BE2C (cell line): Measurements from ENCODE around the gene SENP7.

Experiments
- DNase-seq: peaks from one replicate; pipeline ENCODE4 v3.0.0-alpha.2; 2020
- H3K27me3 ChIP-seq: fragments of 250-450 bp; sonication (Bioruptor Pico); 2 replicates; pipeline ENCODE4 v1.5.1; 2020; ENCODE audit warnings: mild to moderate bottlenecking
- H3K36me3 ChIP-seq: fragments of 250-450 bp; sonication (Bioruptor Pico); 2 replicates; pipeline ENCODE4 v1.5.1; 2020; ENCODE audit warnings: mild to moderate bottlenecking
- H3K4me1 ChIP-seq: fragments of 250-450 bp; sonication (Bioruptor Pico); 2 replicates; pipeline ENCODE4 v1.5.1; 2020
- H3K4me3 ChIP-seq: 2 replicates; pipeline ENCODE4 v1.5.1; 2011; ENCODE audit warnings: low read depth, low read length
- H3K9me3 ChIP-seq: fragments of 250-450 bp; sonication (Bioruptor Pico); 2 replicates; pipeline ENCODE4 v1.5.1; 2020
- CTCF ChIP-seq: IDR thresholded peaks from 2 replicates; pipeline ENCODE4 v1.5.1; 2012; ENCODE audit warnings: mild to moderate bottlenecking, low read depth, low read length

The SENP7 gene

DNA sequence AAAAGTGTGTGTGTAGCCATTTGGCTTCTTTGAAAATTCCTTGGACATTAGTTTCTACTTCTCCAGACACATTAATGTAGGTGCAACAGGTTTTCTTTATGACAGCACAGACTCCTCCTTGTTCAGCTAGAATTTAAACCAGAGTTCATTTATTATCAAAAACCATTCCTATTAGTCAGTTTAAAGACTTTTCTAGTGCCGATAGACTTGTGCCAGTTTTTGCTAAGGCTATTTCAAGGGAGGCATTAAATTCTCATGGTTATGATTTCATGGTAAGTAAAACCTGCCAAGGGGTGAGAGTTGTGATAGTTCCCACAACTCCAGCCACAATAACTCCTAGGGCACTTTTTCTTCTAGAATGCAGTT is 20.6 kb upstream of the SENP7 start:
- Histone ChIP-seq H3K36me3 (no peaks in the 10 kb centered on the region), H3K4me3 (no peak overlapping the region), H3K27me3 (peaks cover 4% of the 10 kb centered on the region; the same call in 1 of the 2 replicates), H3K4me1 (no peaks in the 10 kb centered on the region; the same call in none of the 2 replicates), H3K9me3 (no peaks in the 10 kb centered on the region; the same call in 1 of the 2 replicates)
- no peak for DNase-seq
- no peak for TF ChIP-seq CTCF

DNA sequence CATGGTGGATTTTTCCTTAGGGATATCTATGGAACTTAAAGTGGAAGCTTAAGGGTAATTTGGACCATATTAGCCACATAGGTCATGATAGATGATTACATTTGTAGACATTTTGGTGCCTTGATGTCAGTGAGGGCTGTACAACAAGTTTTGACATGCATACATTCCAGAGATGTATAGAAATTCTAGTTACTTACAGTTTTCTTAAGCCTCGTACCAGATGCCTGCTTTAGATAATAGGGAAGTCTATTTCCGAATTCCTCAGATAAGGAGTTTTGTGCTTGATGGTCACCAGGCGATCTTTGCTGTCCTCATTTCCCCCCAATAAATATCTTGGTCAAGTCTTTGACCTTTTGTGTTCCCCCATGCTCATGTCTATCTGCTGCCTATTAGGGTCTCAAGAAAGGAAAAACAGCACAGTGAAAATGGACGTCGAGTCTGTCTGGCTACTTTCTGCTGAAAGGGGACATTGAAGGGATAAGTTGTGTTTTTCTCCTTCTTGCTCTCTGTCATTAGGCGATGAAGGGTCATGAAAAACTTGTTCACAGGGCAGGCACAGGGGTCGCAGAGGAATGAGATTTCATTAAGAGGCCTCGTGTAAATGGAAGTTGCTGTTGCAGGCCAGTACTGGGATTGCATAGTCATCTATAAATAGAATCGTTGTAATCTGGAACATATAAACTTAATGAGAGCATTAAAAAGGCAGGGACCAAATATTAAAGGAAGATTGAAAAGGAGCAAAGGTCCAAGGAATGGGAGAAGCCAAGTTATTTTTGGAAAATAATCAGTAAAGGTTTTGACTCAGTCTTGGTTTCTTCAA is 20.0 kb upstream of the SENP7 start:
- Histone ChIP-seq H3K27me3 (peaks cover 4% of the 10 kb centered on the region; the same call in 1 of the 2 replicates), H3K4me1 (no peaks in the 10 kb centered on the region; the same call in none of the 2 replicates), H3K9me3 (no peaks in the 10 kb centered on the region; the same call in 1 of the 2 replicates), H3K4me3 (no peak overlapping the region), H3K36me3 (no peaks in the 10 kb centered on the region)
- no peak for DNase-seq
- no peak for TF ChIP-seq CTCF

- DNase-seq = no peak
- Histone ChIP-seq H3K4me3 (no peak overlapping the region), H3K4me1 (no peaks in the 10 kb centered on the region; the same call in none of the 2 replicates), H3K27me3 (peaks cover 4% of the 10 kb centered on the region; the same call in 1 of the 2 replicates), H3K9me3 (no peaks in the 10 kb centered on the region; the same call in 1 of the 2 replicates), H3K36me3 (no peaks in the 10 kb centered on the region)
- no peak for TF ChIP-seq CTCF
Measured at GRCh38 chr3:101531473-101532086, 18.6 kb upstream of the SENP7 start.

- H3K4me1 ChIP-seq = no peaks in the 10 kb centered on the region; the same call in 1 of the 2 replicates
- no peaks in the 10 kb centered on the region; the same call in 1 of the 2 replicates for H3K9me3 ChIP-seq
- peaks cover 4% of the 10 kb centered on the region; the same call in 1 of the 2 replicates for H3K27me3 ChIP-seq
- no peak for TF ChIP-seq CTCF
- DNase-seq = no peak
- H3K36me3 ChIP-seq = no peaks in the 10 kb centered on the region
- H3K4me3 ChIP-seq = no peak overlapping the region
Measured at GRCh38 chr3:101530686-101531047, 17.7 kb upstream of the SENP7 start.

- TF ChIP-seq CTCF = no peak
- Histone ChIP-seq H3K9me3 (no peaks in the 10 kb centered on the region; the same call in 1 of the 2 replicates), H3K36me3 (no peaks in the 10 kb centered on the region), H3K27me3 (peaks cover 4% of the 10 kb centered on the region; the same call in 1 of the 2 replicates), H3K4me1 (no peaks in the 10 kb centered on the region; the same call in 1 of the 2 replicates), H3K4me3 (no peak overlapping the region)
- DNase-seq = no peak
Measured at GRCh38 chr3:101529816-101530685, 17.0 kb upstream of the SENP7 start.
